ENCODE measurements around the gene PORCN.

- TF ChIP-seq, protein P1, sequence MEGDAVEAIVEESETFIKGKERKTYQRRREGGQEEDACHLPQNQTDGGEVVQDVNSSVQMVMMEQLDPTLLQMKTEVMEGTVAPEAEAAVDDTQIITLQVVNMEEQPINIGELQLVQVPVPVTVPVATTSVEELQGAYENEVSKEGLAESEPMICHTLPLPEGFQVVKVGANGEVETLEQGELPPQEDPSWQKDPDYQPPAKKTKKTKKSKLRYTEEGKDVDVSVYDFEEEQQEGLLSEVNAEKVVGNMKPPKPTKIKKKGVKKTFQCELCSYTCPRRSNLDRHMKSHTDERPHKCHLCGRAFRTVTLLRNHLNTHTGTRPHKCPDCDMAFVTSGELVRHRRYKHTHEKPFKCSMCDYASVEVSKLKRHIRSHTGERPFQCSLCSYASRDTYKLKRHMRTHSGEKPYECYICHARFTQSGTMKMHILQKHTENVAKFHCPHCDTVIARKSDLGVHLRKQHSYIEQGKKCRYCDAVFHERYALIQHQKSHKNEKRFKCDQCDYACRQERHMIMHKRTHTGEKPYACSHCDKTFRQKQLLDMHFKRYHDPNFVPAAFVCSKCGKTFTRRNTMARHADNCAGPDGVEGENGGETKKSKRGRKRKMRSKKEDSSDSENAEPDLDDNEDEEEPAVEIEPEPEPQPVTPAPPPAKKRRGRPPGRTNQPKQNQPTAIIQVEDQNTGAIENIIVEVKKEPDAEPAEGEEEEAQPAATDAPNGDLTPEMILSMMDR (IDR thresholded peaks at IDR 0.05; ENCODE audit: insufficient read depth, low read depth, low read length), result no peak
- no peak for TF ChIP-seq EZH2 (IDR thresholded peaks at IDR 0.05; ENCODE audit: insufficient read depth, low read length)
Measured at GRCh38 chrX:48466696-48467095, 42.1 kb upstream of the PORCN start.
